ENCODE measurements around the gene MTURN.
"Not testable (repeated sequence)": the region's sequence is repeated elsewhere in the genome, so short reads cannot be mapped to it uniquely, and the experiment has no call there.

Gene MTURN

GRCh38 chr7:30184791-30185487 is 50.2 kb downstream of the MTURN start:
- Histone ChIP-seq H3K36me3 (no peaks in the 10 kb centered on the region), H3K4me2 (no peak overlapping the region), H3K9me3 (peaks cover 39% of the 10 kb centered on the region), H3K4me3 (no peak overlapping the region), H4K20me1 (no peaks in the 10 kb centered on the region), H3K27ac (no peak overlapping the region), H3K4me1 (no peaks in the 10 kb centered on the region), H3K27me3 (no peaks in the 10 kb centered on the region), H3K9ac (no peak overlapping the region)
- no peak for TF ChIP-seq Cebpa-rat (IDR thresholded peaks at IDR 0.05)

DNA sequence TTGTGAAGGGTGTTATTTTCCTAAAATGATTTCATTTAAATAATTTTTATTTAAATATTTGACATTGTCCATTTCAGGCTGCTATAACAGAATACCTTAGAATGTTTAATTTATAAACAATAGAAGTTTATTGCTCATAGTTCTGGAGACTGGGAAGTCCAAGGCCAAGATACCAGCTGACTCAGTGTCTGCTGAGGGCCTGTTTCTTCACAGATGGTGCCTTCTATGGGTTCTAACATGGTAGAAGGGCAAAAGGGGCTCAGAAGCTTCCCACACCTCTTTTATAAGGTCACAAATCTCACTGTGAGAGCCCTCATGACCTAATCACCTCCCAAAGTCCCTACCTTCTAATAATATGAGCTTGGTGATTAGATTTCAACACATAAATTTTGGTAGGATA is 50.7 kb downstream of the MTURN start:
- H3K4me3 ChIP-seq: no peak overlapping the region
- no peaks in the 10 kb centered on the region for H3K4me1 ChIP-seq
- no peaks in the 10 kb centered on the region for H3K36me3 ChIP-seq
- no peaks in the 10 kb centered on the region for H3K27me3 ChIP-seq
- H3K27ac ChIP-seq: no peak overlapping the region
- no peak for TF ChIP-seq Cebpa-rat (IDR thresholded peaks at IDR 0.05)
- H3K4me2 ChIP-seq: no peak overlapping the region
- H3K9me3 ChIP-seq: peaks cover 44% of the 10 kb centered on the region
- H4K20me1 ChIP-seq: no peaks in the 10 kb centered on the region
- H3K9ac ChIP-seq: no peak overlapping the region

DNA sequence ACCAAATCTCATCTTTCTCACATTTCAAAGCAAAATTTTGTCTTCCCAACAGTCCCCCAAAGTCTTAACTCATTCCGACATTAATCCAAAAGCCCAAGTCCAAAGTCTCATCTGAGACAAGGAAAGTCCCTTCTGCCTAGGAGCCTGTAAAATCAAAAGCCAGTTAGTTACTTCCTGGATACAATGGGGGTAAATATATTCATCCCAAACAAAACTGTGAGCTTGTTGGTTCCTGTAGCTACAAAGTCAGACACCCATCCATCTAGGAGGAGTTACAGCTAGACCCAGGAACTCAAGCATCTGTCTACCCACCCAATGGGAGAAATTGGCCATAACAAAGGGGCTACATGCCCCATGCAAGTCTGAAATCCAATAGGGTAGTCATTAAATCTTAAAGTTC is 51.9 kb downstream of the MTURN start:
- no peaks in the 10 kb centered on the region for H4K20me1 ChIP-seq
- no peaks in the 10 kb centered on the region for H3K27me3 ChIP-seq
- no peak overlapping the region for H3K4me3 ChIP-seq
- no peak for TF ChIP-seq Cebpa-rat (IDR thresholded peaks at IDR 0.05)
- H3K36me3 ChIP-seq: no peaks in the 10 kb centered on the region
- H3K9me3 ChIP-seq: peaks cover 54% of the 10 kb centered on the region
- H3K4me2 ChIP-seq: no peak overlapping the region
- no peak overlapping the region for H3K27ac ChIP-seq
- H3K4me1 ChIP-seq: no peaks in the 10 kb centered on the region
- H3K9ac ChIP-seq: no peak overlapping the region

DNA sequence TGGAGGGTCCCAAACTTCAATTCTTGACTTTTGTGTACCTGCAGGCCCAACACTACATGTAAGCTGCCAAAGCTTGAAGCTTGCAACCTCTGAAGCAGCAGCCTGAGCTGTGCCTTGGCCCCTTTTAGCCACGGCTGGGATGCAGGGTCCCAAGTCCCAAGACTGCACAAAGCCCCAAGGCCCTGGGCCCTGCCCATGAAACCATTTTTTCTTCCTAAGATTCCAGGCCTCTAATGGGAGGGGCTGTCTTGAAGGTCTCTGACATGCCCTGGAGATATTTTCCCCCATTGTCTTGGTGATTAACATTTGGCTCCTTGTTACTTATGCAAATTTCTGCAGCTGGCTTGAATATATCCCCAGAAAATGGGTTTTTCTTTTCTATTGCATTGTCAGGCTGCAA is 52.7 kb downstream of the MTURN start:
- no peak for TF ChIP-seq Cebpa-rat (IDR thresholded peaks at IDR 0.05)
- Histone ChIP-seq H4K20me1 (no peaks in the 10 kb centered on the region), H3K27me3 (no peaks in the 10 kb centered on the region), H3K4me1 (no peaks in the 10 kb centered on the region), H3K36me3 (no peaks in the 10 kb centered on the region), H3K9ac (no peak overlapping the region), H3K4me2 (no peak overlapping the region), H3K4me3 (no peak overlapping the region), H3K9me3 (peaks cover 56% of the 10 kb centered on the region), H3K27ac (no peak overlapping the region)

GRCh38 chr7:30188381-30188780 is 53.6 kb downstream of the MTURN start:
- not testable (repeated sequence) for H3K4me2 ChIP-seq, H3K4me3 ChIP-seq, H3K36me3 ChIP-seq, H3K4me1 ChIP-seq, H3K27me3 ChIP-seq, H3K9ac ChIP-seq, H3K27ac ChIP-seq, H4K20me1 ChIP-seq
- H3K9me3 ChIP-seq: peaks cover 55% of the 10 kb centered on the region

- no peaks in the 10 kb centered on the region for H3K27me3 ChIP-seq
- no peaks in the 10 kb centered on the region for H3K36me3 ChIP-seq
- H3K27ac ChIP-seq: no peak overlapping the region
- H3K9ac ChIP-seq: no peak overlapping the region
- no peaks in the 10 kb centered on the region for H3K4me1 ChIP-seq
- H4K20me1 ChIP-seq: no peaks in the 10 kb centered on the region
- TF ChIP-seq Cebpa-rat (IDR thresholded peaks at IDR 0.05): no peak
- peaks cover 55% of the 10 kb centered on the region for H3K9me3 ChIP-seq
- H3K4me3 ChIP-seq: no peak overlapping the region
- H3K4me2 ChIP-seq: no peak overlapping the region
Measured at GRCh38 chr7:30188811-30189210, 54.0 kb downstream of the MTURN start.

DNA sequence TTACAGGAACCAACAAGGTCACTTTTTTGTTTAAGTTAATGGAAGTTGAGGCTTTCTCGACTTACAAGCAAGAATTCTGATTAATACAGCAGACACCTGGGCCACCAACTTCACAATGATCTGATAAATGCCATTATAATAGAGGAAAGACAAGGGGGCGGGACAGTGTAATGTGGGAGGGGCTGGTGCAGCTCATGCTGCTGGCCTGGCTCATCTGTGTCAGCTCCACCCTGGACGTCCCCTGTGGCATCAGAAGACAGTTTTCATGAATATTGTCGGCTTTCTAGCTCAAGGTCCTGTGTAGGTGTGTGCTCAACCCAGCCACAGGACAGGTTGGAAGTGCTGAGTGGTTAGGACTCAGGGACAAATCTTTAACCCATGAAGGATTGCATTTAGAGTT is 57.0 kb downstream of the MTURN start:
- H3K36me3 ChIP-seq: no peaks in the 10 kb centered on the region
- no peaks in the 10 kb centered on the region for H3K27me3 ChIP-seq
- no peaks in the 10 kb centered on the region for H4K20me1 ChIP-seq
- no peak for TF ChIP-seq Cebpa-rat (IDR thresholded peaks at IDR 0.05)
- no peak overlapping the region for H3K27ac ChIP-seq
- no peak overlapping the region for H3K9ac ChIP-seq
- peaks cover 72% of the 10 kb centered on the region for H3K9me3 ChIP-seq
- no peak overlapping the region for H3K4me2 ChIP-seq
- no peak overlapping the region for H3K4me3 ChIP-seq
- H3K4me1 ChIP-seq: no peaks in the 10 kb centered on the region

- no peak overlapping the region for H3K9ac ChIP-seq
- no peaks in the 10 kb centered on the region for H3K36me3 ChIP-seq
- no peaks in the 10 kb centered on the region for H4K20me1 ChIP-seq
- peaks cover 72% of the 10 kb centered on the region for H3K9me3 ChIP-seq
- no peaks in the 10 kb centered on the region for H3K4me1 ChIP-seq
- TF ChIP-seq Cebpa-rat (IDR thresholded peaks at IDR 0.05): no peak
- no peaks in the 10 kb centered on the region for H3K27me3 ChIP-seq
- H3K4me3 ChIP-seq: no peak overlapping the region
- no peak overlapping the region for H3K27ac ChIP-seq
- no peak overlapping the region for H3K4me2 ChIP-seq
Measured at GRCh38 chr7:30193336-30193943, 58.7 kb downstream of the MTURN start.

- Histone ChIP-seq H3K4me1 (peaks cover 7% of the 10 kb centered on the region), H4K20me1 (no peaks in the 10 kb centered on the region), H3K9me3 (peaks cover 51% of the 10 kb centered on the region), H3K4me2 (no peak overlapping the region), H3K9ac (no peak overlapping the region), H3K36me3 (no peaks in the 10 kb centered on the region), H3K27me3 (no peaks in the 10 kb centered on the region), H3K4me3 (no peak overlapping the region), H3K27ac (no peak overlapping the region)
- no peak for TF ChIP-seq Cebpa-rat (IDR thresholded peaks at IDR 0.05)
Measured at GRCh38 chr7:30196408-30196807, 61.6 kb downstream of the MTURN start.

DNA sequence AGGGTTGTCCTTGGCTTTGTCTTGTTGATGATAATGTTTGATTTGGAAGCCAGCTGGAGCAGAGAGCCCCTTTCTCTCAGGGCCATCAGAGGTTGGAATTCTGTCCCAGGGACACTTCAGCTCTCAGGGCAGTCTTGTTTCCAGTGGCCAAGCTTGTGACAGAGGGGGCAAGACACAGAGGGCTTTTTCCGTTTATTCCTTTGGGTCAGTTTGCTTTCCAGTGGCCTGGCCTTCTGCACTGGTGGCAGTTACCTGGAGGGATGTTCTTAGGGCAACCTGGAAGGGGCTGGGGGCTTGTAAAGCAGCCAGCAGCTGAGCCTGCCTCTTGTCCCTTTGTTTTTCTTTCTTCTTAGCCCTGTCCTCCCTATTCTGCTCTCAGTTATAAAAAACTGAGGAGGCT is 62.7 kb downstream of the MTURN start:
- H3K27ac ChIP-seq: no peak overlapping the region
- TF ChIP-seq Cebpa-rat (IDR thresholded peaks at IDR 0.05): no peak
- H3K9ac ChIP-seq: no peak overlapping the region
- peaks cover 49% of the 10 kb centered on the region for H3K9me3 ChIP-seq
- no peak overlapping the region for H3K4me2 ChIP-seq
- peaks cover 12% of the 10 kb centered on the region for H3K4me1 ChIP-seq
- H3K4me3 ChIP-seq: no peak overlapping the region
- no peaks in the 10 kb centered on the region for H3K36me3 ChIP-seq
- no peaks in the 10 kb centered on the region for H3K27me3 ChIP-seq
- H4K20me1 ChIP-seq: no peaks in the 10 kb centered on the region
